GM10266 (cell line): ENCODE results near the gene EGR4.
"Not testable (repeated sequence)": the region's sequence is repeated elsewhere in the genome, so short reads cannot be mapped to it uniquely, and the experiment has no call there.

Source experiments
- DNase-seq: peaks from one replicate; pipeline ENCODE4 v3.0.0; 2012; ENCODE audit errors: extremely low spot score
- CTCF ChIP-seq: IDR thresholded peaks from 2 replicates; pipeline ENCODE4 v1.5.1; 2012; ENCODE audit warnings: mild to moderate bottlenecking, low read depth; ENCODE audit not compliant: control insufficient read depth, insufficient read depth; ENCODE audit errors: missing control alignments

EGR4 gene

GRCh38 chr2:73264332-73264606 lies 29.1 kb downstream of the EGR4 start:
- no peak for TF ChIP-seq CTCF
- DNase-seq = no peak

GRCh38 chr2:73263540-73264331 lies 29.6 kb downstream of the EGR4 start:
- no peak for TF ChIP-seq CTCF
- no peak for DNase-seq

- not testable (repeated sequence) for DNase-seq
Measured at GRCh38 chr2:73262691-73263429, 30.5 kb downstream of the EGR4 start.

- no peak for DNase-seq
- TF ChIP-seq CTCF = no peak
Measured at GRCh38 chr2:73262108-73262651, 31.2 kb downstream of the EGR4 start.

- peak; percentile 23 for TF ChIP-seq CTCF
- no peak for DNase-seq
Measured at GRCh38 chr2:73260338-73260984, 32.9 kb downstream of the EGR4 start.

- DNase-seq = no peak
- no peak for TF ChIP-seq CTCF
Measured at GRCh38 chr2:73259704-73260337, 33.5 kb downstream of the EGR4 start.

GRCh38 chr2:73259276-73259675 lies 34.1 kb downstream of the EGR4 start:
- no peak for DNase-seq
- TF ChIP-seq CTCF = no peak
